A673 (cell line): ENCODE data around the gene HNMT.

Experiments used
- CTCF ChIP-seq: fragments of 300-800, 200-600 bp; sonication (generic); conservative IDR thresholded peaks from 2 replicates; pipeline ENCODE4 v1.5.1; 2017; ENCODE audit warnings: low read depth, mild to moderate bottlenecking, antibody characterized with exemption, low read length, moderate library complexity, mixed read lengths
- EZH2 ChIP-seq: fragments of 200-600 bp; sonication (generic); IDR thresholded peaks from 2 replicates; pipeline ENCODE4 v1.6.1; 2017; ENCODE audit warnings: borderline replicate concordance, low read depth, mild to moderate bottlenecking, mixed read lengths, antibody characterized with exemption, low read length; ENCODE audit not compliant: poor library complexity, severe bottlenecking

- no peak for TF ChIP-seq CTCF
- no peak for TF ChIP-seq EZH2
These were observed 12.0 kb downstream of the HNMT start for GRCh38 chr2:137976274-137976673.
